ENCODE results near the gene RPL32. TPM values are rescaled to one million over a fixed set of nuclear protein-coding genes. Genes with fewer than 3 reads are reported as not detected.
A peak's percentile ranks its signal among the peaks of the same experiment; 100 is the strongest.
"Not testable (repeated sequence)": the region's sequence is repeated elsewhere in the genome, so short reads cannot be mapped to it uniquely, and the experiment has no call there.

RPL32 gene
- total RNA-seq, 1 experiment from 2014 or later = 2,054 TPM

DNA sequence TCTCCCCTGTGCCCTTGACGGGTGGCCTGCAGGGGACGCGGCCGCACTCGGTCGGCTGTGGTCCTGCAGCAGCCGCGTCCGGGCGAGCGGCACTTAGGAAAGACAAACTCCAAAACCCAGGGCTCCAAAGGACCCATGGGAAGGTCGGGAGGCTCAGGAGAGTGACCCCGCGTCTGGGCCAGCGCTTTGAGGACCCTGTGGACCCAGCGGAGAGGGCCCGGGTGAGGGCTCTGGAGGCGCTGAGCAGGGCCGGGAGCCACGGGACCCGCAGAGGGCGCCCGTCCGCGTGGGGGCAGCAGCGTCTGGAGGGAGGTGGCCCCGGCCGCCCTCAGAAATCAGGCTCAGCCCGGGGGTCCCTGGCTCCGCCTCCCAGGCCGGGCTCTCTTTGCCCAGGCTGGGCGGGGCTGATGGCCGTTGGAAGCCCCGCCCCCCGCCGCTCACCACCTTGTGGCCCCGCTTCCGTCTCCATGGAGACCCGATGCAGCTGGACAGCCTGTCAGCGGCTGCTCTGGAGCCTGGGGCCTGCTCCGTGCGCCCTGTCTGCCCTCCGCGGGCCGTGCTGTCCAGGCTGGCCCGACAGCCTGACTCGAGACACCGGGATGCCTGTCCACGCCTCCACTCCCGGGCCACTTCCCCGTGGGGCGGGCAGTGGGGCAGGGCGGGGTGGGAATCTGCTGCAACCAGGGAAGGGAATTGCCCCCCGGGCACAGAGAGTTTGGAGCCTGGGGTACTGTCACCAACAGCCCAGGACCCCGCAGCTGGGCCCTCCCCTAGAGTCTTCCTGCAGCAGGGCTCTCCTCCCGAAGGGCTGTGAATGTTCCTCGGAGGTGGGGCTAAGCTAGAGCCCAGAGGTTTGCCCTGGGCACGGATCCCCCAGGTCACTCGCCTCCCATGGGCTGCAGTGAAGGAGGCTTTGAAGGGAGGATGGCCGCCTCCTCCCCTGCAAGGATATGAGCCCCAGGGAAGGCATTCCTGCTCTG lies 34.8 kb upstream of the RPL32 start:
- DNase-seq = peak; percentile 97
- Histone ChIP-seq H3K36me3 (replicated peaks; ENCODE audit: control insufficient read depth, insufficient read depth, low read length) (no peaks in the 10 kb centered on the region), H3K4me3 (ENCODE audit: insufficient read depth, low read depth, low read length) (peak overlapping the region; percentile 39)

GRCh38 chr3:12871404-12871983 lies 30.1 kb upstream of the RPL32 start:
- Histone ChIP-seq H3K36me3 (replicated peaks; ENCODE audit: control insufficient read depth, insufficient read depth, low read length) (no peaks in the 10 kb centered on the region), H3K4me3 (ENCODE audit: insufficient read depth, low read depth, low read length) (no peak overlapping the region), H3K27me3 (ENCODE audit: control insufficient read depth, insufficient read depth, low read length) (peaks cover 8% of the 10 kb centered on the region; the same call in 1 of the 2 replicates)
- DNase-seq = no peak

More for the DNA sequence above, 34.8 kb upstream of the RPL32 start:
- H3K27me3 ChIP-seq (ENCODE audit: control insufficient read depth, insufficient read depth, low read length) = peaks cover 7% of the 10 kb centered on the region; the same call in 1 of the 2 replicates

DNA sequence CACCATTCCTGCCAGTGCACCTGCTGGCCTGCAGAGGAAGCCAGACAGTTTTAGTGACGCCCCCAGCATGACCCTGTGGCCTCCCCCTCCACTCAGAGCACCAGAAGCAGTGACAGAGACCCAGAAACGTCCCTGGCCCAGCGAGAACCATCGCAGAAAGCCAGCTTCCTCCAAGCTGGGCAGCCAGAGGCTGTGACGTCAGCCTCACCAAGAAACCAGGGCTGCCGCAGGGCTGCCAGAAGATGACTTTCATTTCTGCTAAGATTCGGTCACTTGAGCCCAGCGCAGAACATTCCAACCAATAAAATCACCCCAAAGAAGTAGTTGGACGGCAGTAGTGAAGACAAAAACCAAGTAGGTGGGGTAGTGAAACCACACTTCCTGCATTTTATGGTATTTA lies 29.6 kb upstream of the RPL32 start:
- H3K36me3 ChIP-seq (replicated peaks; ENCODE audit: control insufficient read depth, insufficient read depth, low read length) = no peaks in the 10 kb centered on the region
- H3K4me3 ChIP-seq (ENCODE audit: insufficient read depth, low read depth, low read length) = no peak overlapping the region
- H3K27me3 ChIP-seq (ENCODE audit: control insufficient read depth, insufficient read depth, low read length) = peaks cover 8% of the 10 kb centered on the region; the same call in 1 of the 2 replicates
- DNase-seq = no peak

- Histone ChIP-seq H3K4me3 (ENCODE audit: insufficient read depth, low read depth, low read length) (peak overlapping the region; percentile 59), H3K36me3 (replicated peaks; ENCODE audit: control insufficient read depth, insufficient read depth, low read length) (no peaks in the 10 kb centered on the region), H3K27me3 (ENCODE audit: control insufficient read depth, insufficient read depth, low read length) (peaks cover 3% of the 10 kb centered on the region; the same call in 1 of the 2 replicates)
- DNase-seq = peak; percentile 97
These were observed 27.8 kb upstream of the RPL32 start for GRCh38 chr3:12869035-12869621.

DNA sequence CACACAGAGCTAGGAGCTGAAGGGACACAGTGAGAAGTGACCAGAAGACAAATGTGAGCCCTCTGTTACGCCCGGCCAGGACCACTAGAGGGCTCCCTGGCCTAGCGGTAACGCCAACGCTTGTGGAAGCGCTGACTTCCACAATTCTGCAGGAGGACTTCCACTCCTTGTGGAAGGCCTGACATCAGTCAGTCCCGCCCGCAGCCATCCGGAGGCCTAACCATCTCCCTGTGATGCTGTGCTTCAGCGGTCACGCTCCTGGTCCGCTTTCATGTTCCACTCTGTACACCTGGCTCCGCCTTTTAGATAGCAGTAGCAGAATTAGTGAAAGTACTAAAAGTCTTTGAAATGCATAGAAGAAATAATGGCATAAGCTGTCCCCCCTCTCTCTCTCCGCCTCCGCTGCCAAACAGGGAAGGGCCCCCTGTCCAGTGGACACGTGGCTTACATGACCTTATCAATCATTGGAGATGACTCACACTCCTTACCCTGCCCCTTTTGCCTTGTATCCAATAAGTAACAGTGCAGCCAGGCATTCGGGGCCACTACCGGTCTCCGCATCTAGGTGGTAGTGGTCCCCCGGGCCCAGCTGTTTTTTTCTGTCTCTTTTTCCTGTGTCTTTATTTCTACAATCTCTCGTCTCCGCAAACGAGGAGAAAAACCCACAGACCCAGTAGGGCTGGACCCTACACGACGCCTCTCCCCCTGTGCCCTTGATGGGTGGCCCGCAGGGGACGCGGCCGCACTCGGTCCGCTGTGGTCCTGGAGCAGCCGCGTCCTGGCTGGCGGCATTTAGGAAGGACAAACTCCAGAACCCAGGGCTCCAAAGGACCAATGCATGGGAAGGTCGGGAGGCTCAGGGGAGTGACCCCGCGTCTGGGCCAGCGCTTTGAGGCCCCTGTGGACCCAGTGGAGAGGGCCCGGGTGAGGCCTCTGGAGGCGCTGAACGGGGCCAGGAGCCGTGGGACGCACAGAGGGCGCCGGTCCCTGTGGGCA lies 27.0 kb upstream of the RPL32 start:
- Histone ChIP-seq H3K36me3 (replicated peaks; ENCODE audit: control insufficient read depth, insufficient read depth, low read length) (no peaks in the 10 kb centered on the region), H3K27me3 (ENCODE audit: control insufficient read depth, insufficient read depth, low read length) (peaks cover 3% of the 10 kb centered on the region; the same call in 1 of the 2 replicates), H3K4me3 (ENCODE audit: insufficient read depth, low read depth, low read length) (peak overlapping the region; percentile 59)
- DNase-seq = peak; percentile 86

DNA sequence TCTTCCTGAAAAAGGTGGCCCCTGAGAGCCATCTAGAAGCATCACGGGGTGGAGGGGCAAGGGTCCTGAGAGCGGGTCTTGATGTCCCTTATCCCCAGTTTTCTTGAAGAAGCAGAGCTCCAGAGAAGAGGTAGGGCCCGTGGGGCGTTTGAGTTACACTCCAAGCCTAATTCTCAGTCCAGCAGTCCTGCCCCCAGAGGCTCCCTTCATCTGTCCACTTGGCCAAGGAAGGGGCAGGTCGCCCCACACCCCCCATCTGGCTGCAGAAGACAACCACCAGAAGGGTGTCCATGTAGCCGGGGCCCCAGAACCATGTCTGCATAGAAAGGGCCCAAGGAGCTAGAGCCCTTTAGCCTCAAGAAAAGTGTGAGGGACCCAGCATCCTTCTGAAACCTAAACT lies 25.5 kb upstream of the RPL32 start:
- H3K27me3 ChIP-seq (ENCODE audit: control insufficient read depth, insufficient read depth, low read length) = peaks cover 3% of the 10 kb centered on the region; the same call in 1 of the 2 replicates
- H3K4me3 ChIP-seq (ENCODE audit: insufficient read depth, low read depth, low read length) = no peak overlapping the region
- DNase-seq = no peak
- H3K36me3 ChIP-seq (replicated peaks; ENCODE audit: control insufficient read depth, insufficient read depth, low read length) = no peaks in the 10 kb centered on the region

- Histone ChIP-seq H3K4me3 (ENCODE audit: insufficient read depth, low read depth, low read length) (no peak overlapping the region), H3K27me3 (ENCODE audit: control insufficient read depth, insufficient read depth, low read length) (peaks cover 3% of the 10 kb centered on the region; the same call in 1 of the 2 replicates), H3K36me3 (replicated peaks; ENCODE audit: control insufficient read depth, insufficient read depth, low read length) (no peaks in the 10 kb centered on the region)
- DNase-seq = no peak
These were observed 23.9 kb upstream of the RPL32 start for GRCh38 chr3:12865271-12865670.

DNA sequence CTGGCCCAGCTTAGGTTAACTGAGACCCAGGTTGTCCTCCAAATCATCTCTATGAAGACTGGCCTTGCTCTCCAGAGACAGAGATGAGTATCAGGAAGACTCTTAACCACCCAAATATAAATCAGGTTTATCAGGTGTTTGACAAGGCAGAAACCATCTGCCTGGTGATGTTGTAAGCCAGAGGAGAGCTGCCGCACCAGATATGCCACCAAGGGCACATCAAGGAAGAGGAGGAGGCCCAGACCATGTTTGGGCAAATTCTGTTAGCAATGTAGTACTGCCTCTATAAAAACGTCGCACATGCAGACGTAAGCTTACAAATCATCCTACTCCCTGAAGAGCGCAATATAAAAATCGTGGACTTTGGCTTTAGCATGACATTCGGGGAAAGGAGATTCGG lies 21.0 kb upstream of the RPL32 start:
- H3K4me3 ChIP-seq (ENCODE audit: insufficient read depth, low read depth, low read length) = no peak overlapping the region
- no peaks in the 10 kb centered on the region; the same call in 1 of the 2 replicates for H3K27me3 ChIP-seq (ENCODE audit: control insufficient read depth, insufficient read depth, low read length)
- DNase-seq = no peak
- no peaks in the 10 kb centered on the region for H3K36me3 ChIP-seq (replicated peaks; ENCODE audit: control insufficient read depth, insufficient read depth, low read length)

- no peak for DNase-seq
- Histone ChIP-seq H3K27me3 (ENCODE audit: control insufficient read depth, insufficient read depth, low read length) (no peaks in the 10 kb centered on the region), H3K36me3 (replicated peaks; ENCODE audit: control insufficient read depth, insufficient read depth, low read length) (no peaks in the 10 kb centered on the region), H3K4me3 (ENCODE audit: insufficient read depth, low read depth, low read length) (no peak overlapping the region)
These were observed 20.2 kb upstream of the RPL32 start for GRCh38 chr3:12861611-12862010.

DNA sequence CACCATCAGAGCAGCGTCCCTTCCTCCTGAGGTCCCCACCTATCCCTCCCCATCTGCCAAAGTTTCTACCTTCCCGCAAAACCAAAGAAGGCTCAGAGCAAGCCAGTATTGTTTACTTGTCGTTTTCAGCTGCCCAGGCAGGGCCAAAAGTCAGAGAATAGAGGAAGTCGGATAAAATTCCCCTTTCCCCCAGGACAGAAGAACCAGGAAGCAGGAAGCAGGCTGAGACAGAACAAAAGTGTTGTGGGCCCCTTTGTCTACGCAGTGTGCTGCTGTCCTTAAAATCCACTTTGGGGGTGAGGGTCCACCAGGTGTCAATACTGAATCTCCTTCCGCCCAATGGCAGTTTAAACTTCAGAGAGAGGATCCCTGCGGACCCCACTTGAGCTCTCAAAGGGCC lies 18.5 kb upstream of the RPL32 start:
- Histone ChIP-seq H3K36me3 (replicated peaks; ENCODE audit: control insufficient read depth, insufficient read depth, low read length) (no peaks in the 10 kb centered on the region), H3K4me3 (ENCODE audit: insufficient read depth, low read depth, low read length) (no peak overlapping the region), H3K27me3 (ENCODE audit: control insufficient read depth, insufficient read depth, low read length) (no peaks in the 10 kb centered on the region)
- no peak for DNase-seq

DNA sequence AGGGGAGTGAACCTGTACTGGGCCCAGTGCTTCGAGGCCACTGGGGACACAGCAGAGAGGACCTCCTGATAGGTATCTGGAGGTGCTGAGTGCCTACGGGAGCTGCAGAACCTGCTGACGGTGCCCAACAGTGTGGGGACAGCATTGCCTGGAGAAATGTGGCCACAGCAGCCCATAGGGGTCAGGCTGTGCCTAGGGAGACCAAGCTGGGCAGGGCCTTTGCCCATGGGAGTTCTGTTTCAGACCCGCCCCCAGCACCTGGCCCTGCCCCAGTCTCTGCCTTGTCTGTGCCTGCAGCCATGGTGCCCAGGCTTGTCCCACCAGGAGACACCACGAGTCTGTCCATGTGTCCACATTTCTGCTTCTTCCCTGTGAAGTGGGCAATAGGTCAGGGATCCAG lies 15.3 kb upstream of the RPL32 start:
- Histone ChIP-seq H3K4me3 (ENCODE audit: insufficient read depth, low read depth, low read length) (no peak overlapping the region), H3K27me3 (ENCODE audit: control insufficient read depth, insufficient read depth, low read length) (no peaks in the 10 kb centered on the region), H3K36me3 (replicated peaks; ENCODE audit: control insufficient read depth, insufficient read depth, low read length) (no peaks in the 10 kb centered on the region)
- peak; percentile 68 for DNase-seq

DNA sequence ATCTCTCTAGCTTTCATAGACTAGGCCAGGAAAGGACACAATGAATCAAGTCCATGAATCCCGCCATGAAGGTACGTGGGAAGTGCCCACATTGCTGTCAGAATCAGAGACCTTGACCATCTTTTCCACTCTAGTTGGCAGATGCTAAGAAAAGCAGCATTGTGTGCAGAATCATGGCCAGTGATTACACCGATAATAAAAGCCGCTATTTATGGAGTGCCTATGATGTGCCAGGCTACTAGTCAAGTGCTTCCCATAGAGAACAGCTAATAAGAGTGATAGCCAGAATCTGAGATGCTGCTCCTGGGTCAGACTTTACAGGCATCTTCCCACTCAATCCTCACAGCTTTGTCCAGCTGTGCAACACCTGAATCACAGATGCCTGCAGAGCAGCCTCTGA lies 13.2 kb upstream of the RPL32 start:
- no peak for DNase-seq
- H3K36me3 ChIP-seq (replicated peaks; ENCODE audit: control insufficient read depth, insufficient read depth, low read length) = no peaks in the 10 kb centered on the region
- no peak overlapping the region for H3K4me3 ChIP-seq (ENCODE audit: insufficient read depth, low read depth, low read length)
- H3K27me3 ChIP-seq (ENCODE audit: control insufficient read depth, insufficient read depth, low read length) = no peaks in the 10 kb centered on the region

DNA sequence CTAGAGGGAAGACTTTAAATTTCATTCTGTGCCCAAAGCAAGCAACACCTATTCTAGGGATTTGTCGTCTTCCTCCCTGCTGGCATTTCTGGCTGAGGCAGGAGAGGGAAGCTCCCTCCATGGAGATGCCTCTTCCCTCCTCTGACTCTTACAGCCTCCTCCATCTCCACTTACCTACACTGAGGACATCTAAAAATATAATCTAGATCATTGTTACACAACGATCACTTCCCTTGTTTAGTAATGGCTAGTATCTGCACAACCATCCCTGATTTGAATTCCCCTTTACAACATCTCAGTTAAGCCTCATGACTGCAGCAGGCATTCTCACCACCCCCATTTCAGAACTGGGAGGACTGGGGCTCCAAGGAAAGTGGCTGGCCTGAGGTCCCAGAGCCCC lies 12.5 kb upstream of the RPL32 start:
- H3K36me3 ChIP-seq (replicated peaks; ENCODE audit: control insufficient read depth, insufficient read depth, low read length); DNase-seq; H3K27me3 ChIP-seq (ENCODE audit: control insufficient read depth, insufficient read depth, low read length); H3K4me3 ChIP-seq (ENCODE audit: insufficient read depth, low read depth, low read length): not testable (repeated sequence)

DNA sequence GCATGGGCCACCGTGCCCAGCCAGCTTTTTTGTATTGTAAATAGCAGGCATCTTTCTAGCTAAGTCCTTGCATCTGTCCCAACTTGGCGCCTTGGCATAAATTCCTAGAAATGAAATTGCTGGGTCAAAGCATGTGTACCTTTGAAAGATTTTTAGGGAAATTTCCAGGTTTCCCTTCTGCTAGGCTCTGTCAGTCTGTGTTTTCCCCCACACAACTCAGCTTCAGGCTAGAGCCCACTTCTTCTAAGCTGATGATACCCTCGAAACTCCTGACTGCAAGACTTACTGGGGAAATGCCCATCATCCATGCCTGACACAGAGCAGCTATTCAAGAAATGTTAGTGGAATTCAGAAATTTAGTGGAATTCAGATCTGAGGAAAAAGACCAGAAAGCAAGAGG lies 10.8 kb upstream of the RPL32 start:
- Histone ChIP-seq H3K36me3 (replicated peaks; ENCODE audit: control insufficient read depth, insufficient read depth, low read length) (no peaks in the 10 kb centered on the region), H3K27me3 (ENCODE audit: control insufficient read depth, insufficient read depth, low read length) (no peaks in the 10 kb centered on the region), H3K4me3 (ENCODE audit: insufficient read depth, low read depth, low read length) (no peak overlapping the region)
- no peak for DNase-seq

Measured in H7 (cell line).